HG03460 (cell line): ENCODE measurements around the gene TBL3.
"Not testable (repeated sequence)": the region's sequence is repeated elsewhere in the genome, so short reads cannot be mapped to it uniquely, and the experiment has no call there.

Experiments
- ATAC-seq: cut with Tn5 transposase; IDR thresholded peaks from one replicate; pipeline ENCODE4 v1.9.1; 2021; ENCODE audit not compliant: unreplicated experiment

Gene TBL3

GRCh38 chr16:1998852-1999801 is 27.3 kb downstream of the TBL3 start:
- ATAC-seq: no peak

DNA sequence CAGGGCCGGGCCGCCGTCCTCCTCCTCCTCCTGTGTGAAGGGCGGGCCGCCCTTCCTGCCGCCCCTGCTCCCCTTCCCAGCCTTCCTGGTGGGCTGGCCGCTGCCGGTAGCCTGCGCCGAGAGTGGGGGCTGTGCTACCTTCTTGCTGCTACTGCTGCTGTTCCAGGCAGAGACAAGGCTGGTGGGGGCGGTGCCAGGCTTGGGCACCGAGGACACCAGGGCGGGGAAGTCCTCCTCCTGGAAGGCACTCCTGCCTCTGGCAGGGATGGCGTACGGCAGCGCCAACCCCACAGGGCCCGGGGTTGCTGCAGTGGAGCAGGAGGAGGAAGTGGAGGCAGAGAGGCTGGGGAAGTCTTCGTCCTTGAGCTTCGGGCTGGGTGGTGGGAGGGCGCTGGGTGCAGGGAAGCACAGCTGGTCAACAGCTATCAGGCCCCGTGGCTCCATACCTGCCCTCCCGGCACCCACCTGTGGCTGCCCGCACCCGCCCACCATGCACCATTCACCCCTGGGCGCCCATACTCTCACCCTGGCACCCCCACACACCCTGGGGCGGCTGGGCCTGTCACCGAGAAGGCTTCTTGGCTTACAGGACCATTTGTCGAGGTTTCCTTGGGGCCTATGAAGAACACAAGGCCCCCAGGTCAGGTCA is 28.1 kb downstream of the TBL3 start:
- ATAC-seq: no peak

- ATAC-seq: no peak
Observed at GRCh38 chr16:2001035-2001434, 29.2 kb downstream of the TBL3 start.

GRCh38 chr16:2001456-2002355 is 29.9 kb downstream of the TBL3 start:
- no peak for ATAC-seq

DNA sequence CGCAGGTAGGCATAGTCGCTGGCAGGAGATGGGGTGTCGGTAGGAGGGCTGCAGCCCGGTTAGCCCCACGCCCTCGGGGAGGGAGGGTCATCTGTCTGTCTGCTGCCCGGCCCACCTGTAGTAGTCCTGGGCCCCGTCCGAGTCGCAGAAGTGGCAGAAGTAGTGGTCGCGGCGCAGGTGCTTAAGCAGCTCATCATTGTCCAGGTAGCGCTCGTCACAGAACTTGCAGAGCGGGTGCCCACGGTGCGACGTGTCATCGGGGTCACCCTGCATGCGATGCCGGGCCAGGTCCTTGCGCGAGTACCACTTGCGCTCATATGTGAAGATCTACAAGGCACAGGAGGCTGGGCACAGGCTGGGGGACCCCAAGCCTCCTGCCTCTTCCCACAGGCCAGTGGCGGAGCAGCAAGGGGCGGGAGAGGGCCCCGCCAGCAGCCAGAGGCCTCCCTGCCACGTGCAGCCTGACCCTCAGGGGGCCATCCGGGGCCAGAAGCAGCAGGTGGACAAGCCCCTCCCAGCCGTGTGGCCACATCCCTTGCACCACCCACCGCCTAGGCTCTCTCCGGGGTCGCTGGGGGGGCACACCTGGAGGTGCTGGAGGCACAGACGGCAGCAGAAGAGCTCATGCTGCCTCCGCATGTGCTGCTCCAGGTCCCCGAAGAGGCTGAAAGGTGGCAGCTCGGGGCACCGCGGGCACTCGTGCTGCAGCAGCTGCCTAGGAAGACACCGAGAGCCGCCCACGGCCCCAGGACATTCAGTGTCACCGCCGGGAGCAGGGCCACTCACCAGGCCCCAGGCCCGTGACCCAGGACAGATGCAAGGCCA is 30.8 kb downstream of the TBL3 start:
- no peak for ATAC-seq

DNA sequence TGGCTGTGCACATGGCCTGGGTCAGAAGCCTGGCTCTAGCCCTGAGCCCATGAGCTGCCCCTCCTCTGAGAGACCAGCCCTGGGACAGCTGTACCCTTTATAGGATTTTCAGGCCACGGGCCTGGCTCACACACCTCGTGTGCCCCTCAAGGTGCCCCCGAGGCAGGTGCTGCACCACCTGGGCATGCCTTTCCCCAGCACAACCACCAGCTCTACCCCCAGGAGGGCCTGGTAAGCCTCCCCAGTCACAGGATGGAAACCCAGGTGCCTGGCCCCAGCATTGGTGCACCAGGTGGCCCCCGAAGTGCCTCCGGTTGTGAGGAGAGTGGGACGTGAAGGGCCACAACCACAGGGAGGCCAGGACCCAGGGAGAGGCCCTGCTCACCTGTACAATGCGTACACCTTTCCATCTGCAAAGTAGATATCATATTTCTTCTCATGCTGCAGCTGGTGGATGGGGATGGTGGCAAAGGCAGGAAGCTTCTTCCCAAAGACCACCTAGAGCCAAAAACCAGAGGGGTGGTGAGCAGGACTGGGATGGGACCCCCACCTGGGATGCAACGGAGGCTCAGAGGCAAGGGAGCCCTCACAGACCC is 31.5 kb downstream of the TBL3 start:
- no peak for ATAC-seq

GRCh38 chr16:2003827-2004641 is 32.2 kb downstream of the TBL3 start:
- ATAC-seq: peak; percentile 56

- ATAC-seq: no peak
Observed at GRCh38 chr16:2004795-2005517, 33.1 kb downstream of the TBL3 start.

DNA sequence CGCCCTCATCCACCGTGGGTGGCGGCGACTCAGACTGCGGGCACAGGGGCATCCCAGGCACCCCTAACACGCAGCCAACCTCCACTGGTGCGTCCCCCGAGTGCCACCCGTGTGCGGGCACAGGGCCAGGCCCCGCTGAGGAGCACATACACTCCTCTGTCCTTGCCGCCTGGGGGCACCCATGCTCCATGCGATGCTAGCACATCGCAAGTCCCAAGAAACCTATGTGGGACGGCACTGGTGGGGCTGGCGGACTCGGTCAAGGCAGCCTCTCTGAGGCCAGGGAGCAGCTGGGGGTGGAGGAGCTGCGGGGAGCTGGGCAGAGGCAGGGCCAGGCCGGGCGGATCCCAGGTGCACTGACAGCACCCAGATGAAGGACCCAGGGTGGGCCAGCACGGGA is 33.8 kb downstream of the TBL3 start:
- ATAC-seq: no peak

DNA sequence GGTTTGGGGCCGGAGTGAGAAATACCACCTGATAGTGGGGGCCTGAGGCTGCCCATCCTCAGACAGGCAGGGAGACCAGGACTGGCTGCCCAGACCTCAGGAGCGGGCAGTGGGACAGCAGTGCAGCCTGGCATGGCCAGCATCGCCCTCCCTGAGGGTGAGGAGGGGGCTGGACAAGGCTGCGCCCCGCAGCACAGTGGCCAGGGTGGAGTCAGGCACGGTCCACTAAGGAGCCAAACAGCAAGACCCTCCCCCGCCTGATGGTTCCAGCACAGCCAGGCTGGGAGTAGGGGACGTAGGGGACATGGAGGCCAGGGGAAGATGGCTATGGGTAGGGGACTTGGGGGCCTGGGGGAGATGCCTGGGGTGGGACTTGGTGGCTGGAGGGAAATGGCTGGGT is 34.5 kb downstream of the TBL3 start:
- no peak for ATAC-seq

- ATAC-seq: no peak
Observed at GRCh38 chr16:2007081-2007836, 35.4 kb downstream of the TBL3 start.

GRCh38 chr16:2008009-2008526 is 36.2 kb downstream of the TBL3 start:
- no peak for ATAC-seq

DNA sequence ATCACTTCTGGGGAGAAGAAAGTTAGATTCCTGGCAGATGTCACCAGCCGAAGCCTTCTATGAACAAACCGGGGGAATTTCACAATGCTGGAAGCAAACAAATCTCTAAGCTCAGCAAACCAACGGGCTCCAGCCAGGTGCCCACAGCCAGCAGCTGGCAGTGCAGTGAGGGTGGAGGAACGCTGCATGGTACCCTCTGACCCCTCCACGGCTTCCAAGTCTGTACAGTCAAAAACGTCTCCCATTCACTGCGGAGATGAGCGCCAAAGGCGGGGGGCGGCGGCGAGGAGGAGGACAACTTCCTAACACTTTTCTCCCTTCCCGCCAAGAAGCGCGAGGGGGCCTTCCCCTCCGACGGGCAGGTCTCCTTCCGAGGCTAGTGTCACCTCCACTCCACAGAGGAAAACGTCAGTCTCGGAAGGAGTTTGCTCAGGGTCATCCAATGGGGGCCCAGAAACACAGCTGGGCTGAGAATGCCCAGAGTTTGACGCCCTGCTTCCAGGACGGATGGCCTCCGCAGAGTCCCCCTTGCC is 36.8 kb downstream of the TBL3 start:
- ATAC-seq: no peak

DNA sequence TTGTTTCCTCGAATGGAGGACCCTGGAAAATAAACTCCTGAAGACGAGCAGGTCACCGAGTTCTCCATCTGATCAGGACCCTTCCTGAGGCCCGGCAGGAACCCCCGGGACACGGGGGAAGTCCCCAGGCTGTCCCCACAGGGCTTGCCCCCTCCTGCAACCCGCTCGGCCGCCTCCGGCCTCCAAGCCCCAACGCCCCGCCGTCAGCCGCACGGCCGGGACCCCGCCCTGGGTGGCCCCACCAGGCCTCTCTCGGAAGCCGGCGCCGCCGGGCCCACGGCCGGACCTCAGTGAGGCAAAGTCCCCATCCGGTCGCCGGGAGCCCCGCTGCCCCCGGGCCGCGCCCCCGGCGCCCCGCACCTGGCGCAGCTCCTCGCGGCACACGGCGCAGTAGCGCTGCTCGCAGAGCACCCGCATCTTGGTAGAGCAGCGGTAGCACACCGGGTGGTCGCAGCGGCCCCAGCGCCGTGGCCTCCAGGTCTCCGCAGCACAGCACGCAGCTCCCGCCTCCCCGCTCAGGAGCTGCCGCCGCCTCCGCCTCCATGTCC is 37.4 kb downstream of the TBL3 start:
- ATAC-seq: peak; percentile 18

GRCh38 chr16:2009791-2010510 is 38.1 kb downstream of the TBL3 start, which contains the start of gene ZNF598:
Gene ZNF598 (minus strand): TSS chr16:2009821.
- peak; percentile 59 for ATAC-seq

GRCh38 chr16:2011726-2012125 is 39.9 kb downstream of the TBL3 start:
- ATAC-seq: not testable (repeated sequence)
